UCSD-AML1 (cell line): ENCODE data around the gene UBXN1.

Experiments used
- DNase-seq: peaks from one replicate; lab custom pipeline; 2025; ENCODE audit not compliant: unreplicated experiment; lab: John Stamatoyannopoulos, UW

The UBXN1 gene

GRCh38 chr11:62647609-62648005 is 31.3 kb downstream of the UBXN1 start:
- DNase-seq: no peak

- no peak for DNase-seq
Observed at GRCh38 chr11:62646825-62647608, 31.9 kb downstream of the UBXN1 start.

GRCh38 chr11:62645946-62646824 is 32.7 kb downstream of the UBXN1 start, which contains the start of gene GANAB:
GANAB (minus strand) TSS chr11:62646613; CDS start chr11:62646599, 14 bp downstream.
- DNase-seq: peak; percentile 98

- no peak for DNase-seq
Observed at GRCh38 chr11:62645671-62645945, 33.3 kb downstream of the UBXN1 start.

GRCh38 chr11:62644220-62644619 is 34.7 kb downstream of the UBXN1 start:
- DNase-seq: no peak

- DNase-seq: no peak
Observed at GRCh38 chr11:62632492-62632891, 46.4 kb downstream of the UBXN1 start.

GRCh38 chr11:62627713-62628112 is 51.2 kb downstream of the UBXN1 start:
- DNase-seq: peak; percentile 23
